Daoy (cell line): ENCODE data around the gene MGMT. TPM values are rescaled to one million over a fixed set of nuclear protein-coding genes. Genes with fewer than 3 reads are reported as not detected.
A peak's percentile ranks its signal among the peaks of the same experiment; 100 is the strongest.

Experiments
- DNase-seq: peaks from one replicate; pipeline ENCODE4 v3.0.0-alpha.2; 2015; ENCODE audit warnings: low read depth
- total RNA-seq: library from RNA; depleted of rRNA; stranded (reverse); fragments of >200 nt; shearing (Covaris generic); gene quantifications from 2 replicates; pipeline ENCODE4 v1.2.3, GENCODE V29; 2014

Gene MGMT
- total RNA-seq, 1 experiment from 2014 or later, result 14.9 TPM

- DNase-seq, result no peak
Observed at GRCh38 chr10:129622291-129622690, 155.2 kb downstream of the MGMT start.

DNA sequence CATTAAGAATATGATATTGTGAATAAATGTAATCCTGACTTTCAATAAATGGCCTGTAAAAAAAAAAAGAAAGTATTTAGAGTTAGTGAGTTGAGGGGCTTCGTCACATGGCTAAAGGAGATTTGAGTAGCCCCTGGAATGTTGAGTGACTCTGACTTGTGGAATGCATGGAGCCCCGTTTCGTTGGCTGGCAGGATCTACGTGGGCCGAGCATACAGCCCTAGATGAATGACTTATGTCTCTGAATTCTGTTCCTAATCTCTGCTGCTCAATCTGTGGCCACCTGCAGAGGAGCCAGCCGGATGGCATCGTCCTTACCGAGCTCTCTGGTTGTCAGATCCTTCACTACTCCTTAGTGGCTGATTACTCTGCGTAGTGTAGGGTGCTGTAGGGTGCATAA is 155.7 kb downstream of the MGMT start:
- peak; percentile 75 for DNase-seq

GRCh38 chr10:129624526-129624925 is 157.5 kb downstream of the MGMT start:
- no peak for DNase-seq

GRCh38 chr10:129626309-129626708 is 159.3 kb downstream of the MGMT start:
- DNase-seq, result no peak

DNA sequence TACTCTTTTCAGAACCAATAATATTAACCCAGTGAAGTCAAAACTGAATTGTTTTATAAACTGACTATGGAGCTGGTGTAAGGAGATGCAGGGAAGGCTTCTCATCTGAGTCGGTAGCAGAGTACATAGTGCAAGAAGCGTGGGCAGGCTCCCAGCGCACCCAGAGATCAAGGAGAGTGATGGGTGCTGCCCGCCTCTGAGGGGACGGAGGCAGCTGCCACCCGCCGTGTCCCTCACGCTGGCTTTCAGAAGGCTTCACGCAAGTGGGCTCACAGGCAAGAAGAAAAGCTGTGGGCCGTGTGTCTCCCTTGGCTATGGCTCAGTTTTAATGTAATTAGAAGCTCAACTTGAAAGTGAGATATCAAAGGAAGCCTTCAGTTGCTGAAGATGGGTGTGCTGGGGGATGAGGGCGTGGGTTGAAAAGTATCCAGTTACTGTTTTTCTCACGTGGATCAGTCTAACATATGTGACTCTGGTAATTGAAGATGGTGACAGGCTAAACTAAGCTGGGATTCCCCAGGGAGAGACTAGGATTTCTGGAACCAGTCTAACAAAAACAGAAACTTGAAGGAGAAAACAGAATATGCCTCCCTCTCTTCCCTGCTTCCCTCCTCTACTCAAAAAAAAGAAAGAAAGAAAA is 159.9 kb downstream of the MGMT start:
- DNase-seq, result no peak

DNA sequence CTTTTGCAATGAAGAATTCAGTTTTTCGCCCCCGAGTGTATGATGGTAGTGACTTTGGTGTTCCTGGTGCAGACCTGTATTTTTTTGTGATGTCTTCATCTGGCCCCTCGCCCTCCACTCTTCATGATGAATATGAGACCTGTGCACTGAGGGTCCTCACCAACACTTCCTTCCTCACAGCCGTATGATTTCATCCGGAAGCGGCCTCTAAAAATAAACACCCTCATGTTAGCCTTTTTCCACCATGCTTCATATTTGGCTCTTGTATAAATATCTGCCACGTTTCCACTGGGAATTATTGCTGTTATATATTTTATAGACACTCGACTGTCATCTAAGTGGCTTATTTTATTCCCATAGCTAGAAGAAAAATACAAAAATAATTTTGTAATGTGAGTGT is 160.4 kb downstream of the MGMT start:
- DNase-seq, result no peak

GRCh38 chr10:129628823-129629222 is 161.8 kb downstream of the MGMT start:
- peak; percentile 64 for DNase-seq

DNA sequence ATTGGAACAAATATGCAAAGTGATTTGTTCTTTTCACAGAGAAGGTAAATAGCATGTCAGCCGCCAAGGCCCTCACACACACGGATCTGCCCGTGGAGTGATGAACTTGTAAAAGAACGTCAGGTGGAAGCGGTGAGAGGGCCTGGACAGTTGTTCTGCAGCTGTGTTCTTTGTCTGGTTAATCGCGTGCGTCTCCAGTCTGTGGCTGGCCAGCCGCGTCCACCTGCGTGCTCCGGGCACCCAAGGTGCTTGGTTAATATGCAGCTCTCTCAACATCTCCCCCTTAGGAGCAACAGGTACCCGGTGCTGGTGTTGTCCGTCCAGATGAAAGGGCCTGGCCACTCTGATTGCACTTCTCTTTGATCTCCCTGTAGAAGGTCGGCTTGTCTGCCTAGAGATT is 162.9 kb downstream of the MGMT start:
- DNase-seq, result no peak

DNA sequence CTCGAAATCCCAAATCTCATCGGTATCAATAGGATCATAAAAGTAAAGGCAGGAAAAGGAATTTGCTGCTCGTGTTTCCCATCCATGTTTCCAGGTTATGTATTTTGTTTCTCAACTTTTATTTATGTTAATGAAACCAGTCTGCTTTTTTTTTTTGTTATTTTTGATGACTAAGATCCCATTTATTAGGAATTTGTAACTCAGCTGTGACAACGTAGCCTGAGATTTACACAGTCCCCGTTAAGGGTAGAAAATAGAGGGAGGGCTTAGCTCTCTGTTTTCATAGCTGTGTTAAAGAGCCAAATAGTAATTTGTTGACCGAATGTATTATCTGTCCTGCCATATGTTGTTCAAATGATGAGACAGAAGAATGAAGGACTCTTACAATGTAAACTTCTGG is 164.0 kb downstream of the MGMT start:
- DNase-seq, result no peak

DNA sequence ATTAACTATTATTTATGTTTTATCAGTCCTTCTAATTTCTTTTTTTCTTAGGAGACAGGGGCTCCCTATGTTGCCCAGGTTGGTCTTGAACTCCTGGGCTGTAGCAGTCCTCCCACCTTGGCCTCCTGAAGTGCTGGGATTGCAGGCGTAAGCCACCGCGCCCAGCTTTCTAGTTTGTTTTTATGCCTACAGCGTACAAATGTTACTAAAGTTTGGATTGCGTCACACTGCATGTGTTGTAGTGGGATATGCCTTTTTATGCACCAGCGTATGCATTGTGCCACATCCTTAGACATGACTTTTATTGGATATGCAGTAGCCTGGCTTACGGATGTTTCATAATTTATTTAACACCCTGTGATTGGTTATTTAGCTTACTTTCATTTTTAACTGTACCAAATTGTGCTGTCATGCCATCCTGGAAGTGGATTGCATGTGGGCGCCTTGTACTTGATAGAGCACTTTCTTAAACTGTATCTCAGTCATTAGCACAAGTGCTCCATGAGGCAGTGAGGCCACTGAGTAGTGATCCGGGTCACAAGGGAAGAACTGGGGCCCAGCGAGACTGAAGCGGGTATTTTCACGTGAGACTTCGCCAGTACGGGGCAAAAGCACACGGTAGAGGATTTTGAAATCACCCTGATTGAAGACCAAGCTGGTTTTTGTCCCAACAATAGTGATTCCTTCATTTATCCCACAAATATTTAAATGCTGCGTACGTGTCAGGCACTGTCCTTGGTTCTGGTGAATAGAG is 165.0 kb downstream of the MGMT start:
- no peak for DNase-seq

DNA sequence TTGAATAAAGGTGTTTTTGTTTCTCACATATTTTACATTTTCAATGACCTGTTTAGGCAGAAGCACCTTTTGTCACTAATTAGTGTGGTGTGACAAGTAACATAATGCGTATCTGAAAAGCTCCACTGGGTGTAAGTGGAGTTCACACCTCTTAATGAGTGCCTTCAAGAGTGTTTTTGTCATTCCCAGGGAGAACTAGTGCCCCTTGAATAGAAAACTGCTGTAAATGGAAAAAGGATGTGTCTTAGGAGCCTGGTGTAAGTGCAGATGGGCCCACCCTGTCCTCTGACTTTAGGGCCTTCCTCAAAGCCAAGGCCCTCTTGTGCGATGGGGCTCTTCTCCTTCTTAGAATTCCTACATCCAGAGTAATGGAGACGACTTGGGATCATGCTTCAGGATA is 170.0 kb downstream of the MGMT start:
- no peak for DNase-seq

GRCh38 chr10:129637846-129638245 is 170.8 kb downstream of the MGMT start:
- DNase-seq, result no peak

DNA sequence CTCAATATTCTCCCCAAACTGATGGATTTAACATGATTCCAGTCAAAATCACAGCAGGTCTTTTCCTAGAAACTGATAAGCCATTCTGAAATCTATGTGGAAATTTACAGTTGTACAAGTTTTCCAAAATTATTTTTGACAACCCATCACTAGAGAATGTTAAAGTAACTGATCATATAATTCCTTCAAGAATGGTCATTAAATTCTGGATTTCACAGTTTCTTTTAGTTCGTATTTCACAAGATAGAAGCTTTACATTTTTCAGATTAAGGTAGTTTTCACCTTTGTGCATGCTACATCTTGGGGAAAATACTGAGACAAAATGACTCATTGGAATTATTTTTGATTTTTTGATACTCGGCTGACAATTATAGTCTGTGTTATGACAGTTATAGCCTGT is 174.3 kb downstream of the MGMT start:
- no peak for DNase-seq

GRCh38 chr10:129641982-129642381 is 174.9 kb downstream of the MGMT start:
- DNase-seq, result no peak

- peak; percentile 56 for DNase-seq
Observed at GRCh38 chr10:129642427-129642826, 175.4 kb downstream of the MGMT start.

DNA sequence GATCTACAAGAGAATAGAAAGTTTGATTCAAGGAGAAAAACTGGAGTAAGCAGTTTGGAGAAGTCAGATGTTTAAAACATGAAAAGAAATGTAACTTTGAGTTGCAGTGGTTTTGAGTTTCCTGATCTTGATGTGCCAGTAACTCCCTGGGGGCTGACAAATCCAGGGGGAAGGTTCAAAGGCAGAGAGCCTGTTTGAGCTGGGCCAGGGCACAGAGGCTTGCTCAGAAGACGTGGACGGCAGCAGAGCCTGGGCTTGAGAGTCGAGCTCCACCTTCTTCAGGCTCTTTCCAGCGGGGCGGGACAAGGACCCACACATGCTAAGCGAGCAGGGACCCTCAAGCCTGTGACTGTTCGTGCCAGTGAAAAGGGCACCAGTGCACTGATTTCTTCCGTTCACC is 176.2 kb downstream of the MGMT start:
- no peak for DNase-seq

DNA sequence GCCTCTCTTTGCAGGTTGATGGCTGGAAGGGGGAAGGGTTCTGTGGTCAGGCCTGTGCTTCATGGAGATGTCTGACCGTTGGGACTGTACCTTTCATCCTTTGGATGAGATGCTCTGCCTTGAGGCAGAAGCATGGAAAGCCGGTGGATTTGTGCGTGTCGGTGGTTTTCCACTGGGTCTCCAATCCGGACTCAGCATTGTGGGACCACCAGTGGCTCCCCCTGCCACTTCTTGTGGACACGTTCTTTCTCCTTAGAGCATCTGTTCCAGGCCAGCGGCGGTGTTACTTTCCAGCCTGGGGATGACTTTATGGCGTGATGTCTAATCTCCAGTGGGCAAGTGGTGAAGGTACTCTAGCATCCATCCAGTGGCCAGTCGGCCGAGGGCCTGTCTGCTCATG is 178.4 kb downstream of the MGMT start:
- DNase-seq, result no peak

GRCh38 chr10:129646973-129647372 is 179.9 kb downstream of the MGMT start:
- DNase-seq, result no peak

DNA sequence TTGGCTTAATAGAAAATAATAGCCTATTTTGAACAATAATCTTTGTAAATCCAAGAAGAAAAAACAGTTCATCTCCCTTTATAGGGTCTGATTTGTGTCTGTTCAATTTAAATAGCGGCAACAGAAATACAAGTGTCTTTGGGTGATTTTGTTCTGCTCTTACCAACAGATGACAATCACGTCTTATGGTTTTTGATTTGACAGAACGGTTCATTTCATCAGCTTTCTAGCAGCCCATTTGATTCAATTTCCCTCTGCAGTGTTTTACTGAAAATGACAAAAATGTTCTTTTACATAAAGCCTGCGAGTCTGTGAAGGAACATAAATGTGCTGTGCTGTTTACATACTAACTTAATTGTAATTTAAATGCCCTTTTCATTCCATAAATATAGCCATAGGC is 180.5 kb downstream of the MGMT start:
- DNase-seq, result no peak

GRCh38 chr10:129648856-129649255 is 181.8 kb downstream of the MGMT start:
- DNase-seq, result no peak

DNA sequence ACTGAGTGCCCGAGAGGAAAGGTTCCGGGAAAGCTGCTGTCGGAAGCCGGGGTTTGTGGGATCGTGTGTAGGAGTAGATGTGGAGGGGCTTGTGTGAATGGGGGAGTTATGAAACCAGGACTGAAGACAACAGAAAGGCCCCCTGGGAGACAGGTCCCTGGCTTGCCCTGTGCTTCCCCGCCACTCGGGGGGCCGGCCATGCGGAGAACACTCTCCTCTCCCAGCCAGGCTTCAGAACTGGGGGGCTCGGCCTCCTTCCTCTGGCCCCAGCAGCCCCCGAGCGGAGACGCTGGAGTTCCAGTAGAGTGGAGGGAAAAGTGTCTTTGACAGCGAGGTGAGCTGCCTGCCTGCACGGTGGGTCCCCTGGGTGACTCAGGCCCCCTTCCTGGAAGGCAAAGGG is 185.0 kb downstream of the MGMT start:
- no peak for DNase-seq

DNA sequence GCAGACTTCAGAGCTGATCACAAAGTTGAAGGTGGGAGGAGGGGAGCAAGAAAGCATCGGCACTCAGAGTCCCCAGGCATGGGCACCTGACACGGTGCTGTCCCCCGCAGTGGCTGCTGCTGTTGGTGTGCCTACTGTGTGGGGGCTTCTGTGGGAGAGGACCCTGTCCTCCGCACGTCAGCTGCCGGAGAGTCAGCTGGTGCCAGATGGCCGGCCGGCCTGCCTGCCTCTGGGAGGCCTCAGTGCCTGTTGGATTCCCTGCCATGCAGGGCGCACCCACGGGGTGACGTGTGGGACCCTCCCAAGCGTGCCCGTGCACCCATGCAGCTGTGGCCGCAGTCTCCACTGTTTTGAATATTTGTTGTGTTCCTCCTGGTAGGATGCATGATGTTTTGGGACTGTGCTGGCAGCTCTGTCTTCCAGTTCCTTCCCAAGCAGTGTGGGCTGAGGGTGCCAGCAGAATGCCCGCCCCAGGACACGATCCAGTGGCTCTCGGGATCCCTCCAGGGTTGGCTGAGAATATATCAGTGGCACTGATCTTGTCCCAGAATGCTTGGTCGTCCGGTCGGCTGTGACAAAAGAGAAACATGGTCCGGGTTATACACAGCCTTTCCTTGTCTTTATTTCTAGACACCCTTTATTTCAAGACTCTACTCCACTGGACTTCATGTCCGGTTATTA is 185.6 kb downstream of the MGMT start:
- no peak for DNase-seq

GRCh38 chr10:129653428-129653827 is 186.4 kb downstream of the MGMT start:
- no peak for DNase-seq
